Epithelial cell of esophagus (primary cell): Measurements from ENCODE around the gene FBXO30.

Experiments
- DNase-seq: peaks from one replicate; pipeline ENCODE4 v3.0.0; 2010; ENCODE audit warnings: low read depth
- H3K4me3 ChIP-seq: 2 replicates; pipeline ENCODE4 v1.5.1; 2011; ENCODE audit warnings: mild to moderate bottlenecking, low read length, control low read depth
- TF ChIP-seq, protein P1 (sequence below): IDR thresholded peaks from 2 replicates; pipeline ENCODE4 v1.5.1; 2011; ENCODE audit warnings: low read depth, mild to moderate bottlenecking, low read length, control low read depth, inconsistent platforms; ENCODE audit not compliant: insufficient read depth; ENCODE audit errors: missing control alignments

Gene FBXO30

DNA sequence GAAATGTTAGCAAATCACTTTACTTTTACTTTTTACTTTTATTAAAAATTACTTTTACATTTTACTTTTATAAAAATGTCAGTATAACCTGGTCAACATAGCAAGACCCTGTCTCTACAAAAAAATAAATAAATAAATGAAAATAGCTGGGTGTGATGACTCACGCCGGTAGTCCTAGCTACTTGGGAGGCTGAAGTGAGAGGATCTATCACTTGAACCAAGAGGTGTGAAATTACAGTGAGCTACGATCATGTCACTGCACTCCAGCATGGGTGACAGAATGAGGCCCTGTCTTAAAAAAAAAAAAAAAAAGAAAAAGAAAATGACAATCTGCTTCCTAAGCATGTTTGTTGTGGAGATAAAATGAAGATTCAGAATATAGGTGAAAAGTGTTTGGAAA is 31.0 kb upstream of the FBXO30 start:
- H3K4me3 ChIP-seq = no peak overlapping the region
- no peak for DNase-seq
- TF ChIP-seq, protein P1, sequence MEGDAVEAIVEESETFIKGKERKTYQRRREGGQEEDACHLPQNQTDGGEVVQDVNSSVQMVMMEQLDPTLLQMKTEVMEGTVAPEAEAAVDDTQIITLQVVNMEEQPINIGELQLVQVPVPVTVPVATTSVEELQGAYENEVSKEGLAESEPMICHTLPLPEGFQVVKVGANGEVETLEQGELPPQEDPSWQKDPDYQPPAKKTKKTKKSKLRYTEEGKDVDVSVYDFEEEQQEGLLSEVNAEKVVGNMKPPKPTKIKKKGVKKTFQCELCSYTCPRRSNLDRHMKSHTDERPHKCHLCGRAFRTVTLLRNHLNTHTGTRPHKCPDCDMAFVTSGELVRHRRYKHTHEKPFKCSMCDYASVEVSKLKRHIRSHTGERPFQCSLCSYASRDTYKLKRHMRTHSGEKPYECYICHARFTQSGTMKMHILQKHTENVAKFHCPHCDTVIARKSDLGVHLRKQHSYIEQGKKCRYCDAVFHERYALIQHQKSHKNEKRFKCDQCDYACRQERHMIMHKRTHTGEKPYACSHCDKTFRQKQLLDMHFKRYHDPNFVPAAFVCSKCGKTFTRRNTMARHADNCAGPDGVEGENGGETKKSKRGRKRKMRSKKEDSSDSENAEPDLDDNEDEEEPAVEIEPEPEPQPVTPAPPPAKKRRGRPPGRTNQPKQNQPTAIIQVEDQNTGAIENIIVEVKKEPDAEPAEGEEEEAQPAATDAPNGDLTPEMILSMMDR = no peak

DNA sequence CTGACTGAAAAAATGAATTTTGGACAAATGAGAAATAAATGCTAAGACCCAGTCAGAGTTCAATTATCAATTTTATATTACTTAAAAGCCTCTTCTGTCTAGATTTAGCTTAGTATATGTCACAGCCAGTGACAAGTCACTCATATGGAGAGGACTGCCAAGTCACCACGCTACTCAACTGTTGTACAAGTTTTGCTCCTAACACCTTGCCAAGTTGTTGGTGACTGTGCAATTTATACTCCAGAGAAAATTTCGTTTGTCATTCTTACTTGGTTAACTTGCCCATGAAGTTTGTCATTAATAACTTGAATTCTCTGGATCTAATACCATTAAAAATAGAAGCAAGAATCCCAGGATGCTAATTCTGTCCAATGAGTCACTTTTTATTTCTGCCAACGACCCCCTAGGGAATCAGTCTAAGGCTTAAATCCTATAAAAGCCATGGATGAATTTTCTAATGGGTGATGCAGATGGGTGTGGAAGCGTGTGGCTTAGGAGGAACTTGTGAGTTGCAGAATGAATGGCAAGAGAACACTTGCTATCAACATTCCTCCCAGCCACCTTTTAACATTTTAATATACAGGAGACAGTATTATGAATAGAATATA is 30.4 kb upstream of the FBXO30 start:
- TF ChIP-seq, protein P1 = no peak
- DNase-seq = no peak

DNA sequence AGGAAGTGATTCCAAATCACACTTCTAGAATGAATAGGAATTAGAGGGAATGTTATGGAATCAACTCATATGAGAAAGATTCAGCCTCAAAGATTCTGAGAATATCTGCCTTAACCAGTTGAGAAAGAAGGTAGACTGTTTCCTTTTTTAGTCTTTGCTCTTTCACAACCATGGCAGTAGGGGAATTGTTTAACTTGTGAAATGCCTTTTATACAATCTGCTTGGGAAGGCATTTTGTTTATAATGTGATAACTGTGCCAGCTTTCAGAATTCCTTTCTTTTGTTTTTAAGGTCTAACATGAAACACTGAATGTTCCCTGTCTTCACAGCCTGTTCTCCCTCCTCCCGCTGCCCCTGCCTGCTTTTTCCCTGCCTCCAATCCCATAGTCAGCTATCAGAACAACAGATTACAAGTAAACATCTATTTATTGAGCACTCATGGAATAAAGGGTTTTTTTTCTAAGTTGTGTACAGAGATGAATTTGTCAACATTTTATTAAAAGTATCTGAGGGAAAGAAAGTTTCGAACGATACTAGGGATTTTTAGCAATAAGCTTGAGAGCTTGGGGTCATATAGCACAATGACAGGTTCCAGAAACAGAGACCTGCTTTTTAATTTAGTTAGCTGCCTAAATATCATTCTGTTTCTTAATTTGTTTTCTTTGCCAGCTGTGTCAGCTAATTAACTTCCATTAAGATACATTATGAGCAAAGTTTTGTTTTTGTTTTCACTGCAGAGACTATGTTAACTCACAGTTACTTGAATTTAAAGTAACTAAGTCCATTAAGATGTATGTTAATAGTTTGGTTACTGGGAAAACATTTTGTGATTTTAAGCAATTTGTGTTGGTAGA is 28.3 kb upstream of the FBXO30 start:
- DNase-seq = peak; percentile 16
- H3K4me3 ChIP-seq = no peak overlapping the region
- TF ChIP-seq, protein P1 = no peak

More for the DNA sequence above, 30.4 kb upstream of the FBXO30 start:
- no peak overlapping the region for H3K4me3 ChIP-seq

DNA sequence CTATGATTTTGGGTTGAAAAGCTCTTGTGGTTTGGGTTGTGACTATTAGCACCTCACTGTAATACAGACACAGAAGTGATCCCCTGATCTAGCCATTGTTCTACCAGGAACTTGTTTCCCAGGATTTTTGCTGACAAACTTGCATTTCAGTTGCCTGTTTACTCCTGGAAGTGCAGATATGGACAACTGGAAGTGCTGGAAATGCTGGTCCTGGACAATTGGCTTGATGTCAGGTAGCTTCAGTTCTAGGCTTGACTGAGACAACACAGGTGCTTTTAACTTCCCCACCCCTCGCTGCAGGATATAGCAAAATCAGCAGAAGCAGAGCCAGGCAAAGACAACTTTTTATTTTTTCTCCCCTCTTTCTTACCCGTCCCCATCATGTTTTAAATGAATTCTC is 27.1 kb upstream of the FBXO30 start:
- TF ChIP-seq, protein P1 = no peak
- no peak overlapping the region for H3K4me3 ChIP-seq
- peak; percentile 65 for DNase-seq

DNA sequence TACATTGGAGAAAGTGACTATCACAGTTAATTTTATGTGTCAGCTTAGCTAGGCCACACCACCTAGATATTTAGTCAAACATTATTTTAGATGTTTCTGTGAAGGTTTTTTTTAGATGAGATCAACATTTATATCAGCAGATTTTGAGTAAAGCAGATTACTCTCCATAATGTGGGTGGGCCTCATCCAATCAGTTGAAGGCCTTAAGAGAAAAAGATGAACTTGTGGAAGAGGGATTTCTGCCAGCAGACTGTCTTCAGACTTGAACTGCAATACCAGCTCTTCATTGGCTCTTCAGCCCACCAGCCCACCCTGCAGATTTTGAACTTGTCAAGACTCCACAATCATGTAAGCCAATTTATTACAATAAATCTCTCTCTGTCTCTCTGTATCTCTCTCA is 25.1 kb upstream of the FBXO30 start:
- no peak overlapping the region for H3K4me3 ChIP-seq
- DNase-seq = no peak
- TF ChIP-seq, protein P1 = no peak

DNA sequence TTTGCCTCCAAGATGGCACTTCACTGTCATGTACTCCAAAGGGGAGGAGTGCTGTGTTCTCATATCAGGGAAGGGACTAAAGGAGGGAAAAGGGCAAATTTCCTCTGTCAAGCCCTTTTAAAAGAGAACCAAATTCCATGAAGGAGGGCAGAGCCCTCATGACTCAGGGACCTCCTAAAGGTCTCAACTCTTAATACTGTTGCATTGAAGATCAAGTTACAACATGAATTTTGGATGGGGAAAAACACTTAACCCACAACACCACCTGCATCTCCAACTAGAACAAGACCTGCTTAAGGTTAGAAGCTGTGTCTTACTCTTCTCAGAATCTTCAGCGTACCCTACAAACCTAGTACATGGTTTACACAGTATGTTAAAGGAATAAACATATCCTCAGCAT is 23.7 kb upstream of the FBXO30 start:
- TF ChIP-seq, protein P1 = no peak
- peak; percentile 46 for DNase-seq
- no peak overlapping the region for H3K4me3 ChIP-seq

DNA sequence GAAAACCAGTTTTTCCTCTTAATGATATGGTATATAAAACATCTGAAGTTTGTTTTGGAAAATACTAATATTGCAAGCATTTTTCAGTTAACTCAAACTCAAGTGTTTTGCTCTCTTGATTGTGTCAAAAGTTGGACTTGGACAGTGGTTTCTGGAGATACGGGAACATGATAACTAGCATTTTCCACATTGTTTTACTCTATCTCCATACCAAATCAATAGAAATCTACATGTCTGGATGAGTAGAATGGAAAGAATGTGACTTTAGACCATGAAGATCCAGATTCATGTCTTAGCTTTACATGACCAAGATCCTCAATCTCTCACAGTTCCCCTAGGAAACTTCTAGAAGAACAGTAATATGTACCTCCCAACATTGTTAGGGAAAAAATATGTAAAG is 22.2 kb upstream of the FBXO30 start:
- TF ChIP-seq, protein P1 = no peak
- H3K4me3 ChIP-seq = no peak overlapping the region
- no peak for DNase-seq
